DND-41 (cell line): ENCODE results near the gene KRT9.
"Not testable (repeated sequence)": the region's sequence is repeated elsewhere in the genome, so short reads cannot be mapped to it uniquely, and the experiment has no call there.

ENCODE experiments used
- ATAC-seq: fragments of 200-7000 bp; cut with Tn5 transposase; 3 replicates; pipeline ENCODE4 v1.9.1; 2021; ENCODE audit warnings: low read depth; ENCODE audit not compliant: insufficient read depth
- DNase-seq: peaks from one replicate; pipeline ENCODE4 v3.0.0-alpha.2; 2020
- H2AFZ ChIP-seq: 2 replicates; pipeline ENCODE4 v1.6.0; 2012; ENCODE audit warnings: low read depth, low read length
- H3K27ac ChIP-seq: 2 replicates; pipeline ENCODE4 v1.5.1; 2012; ENCODE audit warnings: low read length, inconsistent platforms
- H3K27me3 ChIP-seq: fragments of 200-600 bp; sonication (generic); 2 replicates; pipeline ENCODE4 v1.6.0; 2012; ENCODE audit warnings: low read length, mild to moderate bottlenecking, inconsistent platforms; ENCODE audit not compliant: insufficient read depth, poor library complexity
- H3K36me3 ChIP-seq: 2 replicates; pipeline ENCODE4 v1.5.1; 2012; ENCODE audit warnings: low read length, inconsistent platforms; ENCODE audit not compliant: insufficient read depth
- H3K4me1 ChIP-seq: 2 replicates; pipeline ENCODE4 v1.5.1; 2012; ENCODE audit warnings: mild to moderate bottlenecking, low read length; ENCODE audit not compliant: insufficient read depth
- H3K4me2 ChIP-seq: 2 replicates; pipeline ENCODE4 v1.6.0; 2012; ENCODE audit warnings: mild to moderate bottlenecking, moderate library complexity, low read length, inconsistent platforms; ENCODE audit not compliant: insufficient read depth
- H3K4me3 ChIP-seq, 2 experiments: fragments of 200-600 bp in 1 of 2; shearing (Covaris generic) in 1 of 2; 2 replicates each; pipeline ENCODE4 v1.5.1; 2012 to 2016; ENCODE audit warnings: inconsistent platforms in 2 of 2, low read length in 2 of 2, mild to moderate bottlenecking in 2 of 2, low read depth in 1 of 2, moderate library complexity in 1 of 2
- H3K79me2 ChIP-seq: 2 replicates; pipeline ENCODE4 v1.6.0; 2012; ENCODE audit warnings: low read length, inconsistent platforms; ENCODE audit not compliant: insufficient read depth
- H3K9ac ChIP-seq: 2 replicates; pipeline ENCODE4 v1.6.0; 2012; ENCODE audit warnings: low read depth, mild to moderate bottlenecking, inconsistent platforms, low read length, moderate library complexity
- H3K9me3 ChIP-seq: 2 replicates; pipeline ENCODE4 v1.5.1; 2012; ENCODE audit warnings: low read length, moderate library complexity, mild to moderate bottlenecking, inconsistent platforms; ENCODE audit not compliant: insufficient read depth, severe bottlenecking
- H4K20me1 ChIP-seq: 2 replicates; pipeline ENCODE4 v1.6.0; 2012; ENCODE audit warnings: low read length; ENCODE audit not compliant: insufficient read depth
- EZH2 ChIP-seq: IDR thresholded peaks from 3 replicates; pipeline ENCODE4 v1.6.1; 2012; ENCODE audit warnings: borderline replicate concordance, low read depth, mild to moderate bottlenecking, moderate library complexity, low read length, inconsistent platforms; ENCODE audit not compliant: severe bottlenecking
- TF ChIP-seq, protein P1 (sequence below): IDR thresholded peaks from 2 replicates; pipeline ENCODE4 v1.5.1; 2012; ENCODE audit warnings: borderline replicate concordance, low read length, moderate library complexity, mild to moderate bottlenecking; ENCODE audit not compliant: poor library complexity, severe bottlenecking; ENCODE audit errors: extremely low read depth

Gene KRT9

DNA sequence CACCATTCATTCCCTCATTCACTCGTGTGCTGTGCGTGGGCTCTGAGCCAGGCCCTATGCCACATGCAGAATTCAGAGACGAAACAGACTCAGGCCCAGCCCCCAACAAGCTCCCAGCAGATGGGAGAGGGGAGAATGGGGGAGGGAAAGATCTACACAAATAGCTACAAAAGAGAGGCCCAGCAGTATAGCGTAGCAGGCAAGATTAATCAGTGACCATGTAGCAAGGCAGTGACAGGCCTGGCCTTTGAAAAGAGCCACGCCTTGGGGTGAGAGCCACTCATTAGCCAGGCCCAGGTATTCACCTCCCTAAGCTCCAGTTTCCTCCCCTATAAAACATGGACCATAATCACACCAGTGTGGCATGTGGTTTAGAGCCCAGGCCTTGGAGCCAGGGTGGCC is 27.4 kb downstream of the KRT9 start:
- no peak overlapping the region for H3K9ac ChIP-seq
- H3K4me1 ChIP-seq = peaks cover 3% of the 10 kb centered on the region; the same call in 1 of the 2 replicates
- DNase-seq (no peak), ATAC-seq (no peak)
- no peak for TF ChIP-seq EZH2
- TF ChIP-seq, protein P1, sequence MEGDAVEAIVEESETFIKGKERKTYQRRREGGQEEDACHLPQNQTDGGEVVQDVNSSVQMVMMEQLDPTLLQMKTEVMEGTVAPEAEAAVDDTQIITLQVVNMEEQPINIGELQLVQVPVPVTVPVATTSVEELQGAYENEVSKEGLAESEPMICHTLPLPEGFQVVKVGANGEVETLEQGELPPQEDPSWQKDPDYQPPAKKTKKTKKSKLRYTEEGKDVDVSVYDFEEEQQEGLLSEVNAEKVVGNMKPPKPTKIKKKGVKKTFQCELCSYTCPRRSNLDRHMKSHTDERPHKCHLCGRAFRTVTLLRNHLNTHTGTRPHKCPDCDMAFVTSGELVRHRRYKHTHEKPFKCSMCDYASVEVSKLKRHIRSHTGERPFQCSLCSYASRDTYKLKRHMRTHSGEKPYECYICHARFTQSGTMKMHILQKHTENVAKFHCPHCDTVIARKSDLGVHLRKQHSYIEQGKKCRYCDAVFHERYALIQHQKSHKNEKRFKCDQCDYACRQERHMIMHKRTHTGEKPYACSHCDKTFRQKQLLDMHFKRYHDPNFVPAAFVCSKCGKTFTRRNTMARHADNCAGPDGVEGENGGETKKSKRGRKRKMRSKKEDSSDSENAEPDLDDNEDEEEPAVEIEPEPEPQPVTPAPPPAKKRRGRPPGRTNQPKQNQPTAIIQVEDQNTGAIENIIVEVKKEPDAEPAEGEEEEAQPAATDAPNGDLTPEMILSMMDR = no peak
- no peak overlapping the region for H3K4me2 ChIP-seq
- H3K27ac ChIP-seq = no peak overlapping the region
- H4K20me1 ChIP-seq = no peaks in the 10 kb centered on the region; the same call in 1 of the 2 replicates
- peaks cover 6% of the 10 kb centered on the region for H3K27me3 ChIP-seq
- no peaks in the 10 kb centered on the region for H3K9me3 ChIP-seq
- no peaks in the 10 kb centered on the region for H3K36me3 ChIP-seq
- no peaks in the 10 kb centered on the region for H3K79me2 ChIP-seq
- no peak overlapping the region for H2AFZ ChIP-seq
- no peak overlapping the region for H3K4me3 ChIP-seq

DNA sequence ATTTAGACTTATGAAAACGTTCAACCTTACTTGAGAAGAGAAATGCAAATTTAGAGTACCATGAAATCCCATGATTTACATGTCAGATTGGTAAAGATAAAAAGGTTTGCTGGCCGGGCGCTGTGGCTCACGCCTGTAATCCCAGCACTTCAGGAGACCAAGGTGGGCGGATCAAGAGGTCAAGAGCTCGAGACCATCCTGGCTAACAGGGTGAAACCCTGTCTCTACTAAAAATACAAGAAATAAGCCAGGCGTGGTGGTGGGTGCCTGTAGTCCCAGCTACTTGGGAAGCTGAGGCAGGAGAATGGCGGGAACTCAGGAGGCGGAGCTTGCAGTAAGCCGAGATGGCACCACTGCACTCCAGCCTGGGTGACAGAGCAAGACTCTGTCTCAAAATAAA is 29.1 kb downstream of the KRT9 start:
- not testable (repeated sequence) for H4K20me1 ChIP-seq, H3K27ac ChIP-seq, H3K4me2 ChIP-seq, H3K4me1 ChIP-seq, H3K4me3 ChIP-seq, ATAC-seq, H3K9me3 ChIP-seq, H3K9ac ChIP-seq, H2AFZ ChIP-seq, H3K27me3 ChIP-seq, H3K79me2 ChIP-seq, DNase-seq, H3K36me3 ChIP-seq

DNA sequence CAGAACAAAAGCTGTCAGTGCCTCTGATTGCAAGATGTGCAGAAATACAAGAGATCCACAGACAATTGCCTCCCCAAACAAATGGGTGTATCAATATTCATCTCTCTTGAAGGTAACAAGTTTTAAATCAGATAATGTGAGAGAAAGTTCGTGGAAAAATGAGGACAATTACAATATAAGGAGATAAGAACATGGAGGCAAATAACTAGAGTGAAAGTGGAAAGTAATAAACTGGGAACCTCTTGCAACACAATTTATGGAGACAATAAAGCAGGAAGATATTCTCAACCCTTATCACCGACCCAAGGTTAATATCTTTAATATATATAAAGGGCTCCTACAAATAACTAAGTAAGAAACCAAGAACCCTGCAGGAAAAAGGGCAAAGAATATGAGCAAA is 29.5 kb downstream of the KRT9 start:
- Histone ChIP-seq H3K4me3 (no peak overlapping the region), H3K4me2 (no peak overlapping the region), H3K27ac (no peak overlapping the region), H3K9ac (no peak overlapping the region), H3K36me3 (no peaks in the 10 kb centered on the region), H2AFZ (no peak overlapping the region), H3K79me2 (no peaks in the 10 kb centered on the region), H3K4me1 (no peaks in the 10 kb centered on the region), H3K27me3 (peaks cover 6% of the 10 kb centered on the region), H4K20me1 (no peaks in the 10 kb centered on the region; the same call in 1 of the 2 replicates), H3K9me3 (no peaks in the 10 kb centered on the region)
- DNase-seq (no peak), ATAC-seq (no peak)
- TF ChIP-seq, protein P1 = no peak
- no peak for TF ChIP-seq EZH2

DNA sequence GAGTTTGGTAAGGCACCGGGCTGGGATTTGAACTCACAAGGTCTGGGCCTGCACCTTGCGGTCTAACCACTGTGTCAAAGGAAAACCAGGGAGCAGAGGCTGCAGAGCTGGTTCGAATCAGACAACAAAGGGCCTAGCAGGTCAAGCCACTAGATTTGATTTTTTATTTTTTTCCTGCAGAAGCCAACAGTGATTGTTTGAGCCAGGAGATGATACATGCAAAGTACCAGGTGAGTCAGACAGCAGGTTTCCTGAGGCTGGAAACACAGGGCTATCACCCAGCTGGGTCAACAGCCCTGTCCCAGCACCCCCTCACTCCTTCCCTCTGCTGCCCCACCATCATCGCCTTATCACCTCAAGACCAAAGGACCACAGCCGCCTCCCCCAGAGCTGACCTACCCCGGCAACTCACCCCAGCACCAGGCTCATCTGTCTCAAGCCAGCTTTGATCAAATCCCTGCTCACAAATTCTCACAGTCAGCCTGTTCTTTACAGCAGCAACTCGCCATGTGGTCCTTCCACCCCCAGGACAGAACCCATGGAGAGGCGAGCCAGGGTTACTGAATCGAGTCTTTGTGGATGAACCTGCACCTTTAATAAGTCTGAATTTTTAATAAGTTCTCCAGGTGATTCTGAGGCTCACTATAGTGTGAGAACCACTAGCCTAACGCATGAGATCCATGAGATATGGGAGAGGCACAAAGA is 30.8 kb downstream of the KRT9 start:
- no peaks in the 10 kb centered on the region for H4K20me1 ChIP-seq
- no peak overlapping the region for H3K4me2 ChIP-seq
- H3K27ac ChIP-seq = no peak overlapping the region
- H3K4me3 ChIP-seq = no peak overlapping the region
- H3K79me2 ChIP-seq = no peaks in the 10 kb centered on the region
- TF ChIP-seq, protein P1 = no peak
- no peak for TF ChIP-seq EZH2
- no peak overlapping the region for H3K9ac ChIP-seq
- no peaks in the 10 kb centered on the region for H3K9me3 ChIP-seq
- H2AFZ ChIP-seq = no peak overlapping the region
- ATAC-seq (no peak), DNase-seq (no peak)
- H3K27me3 ChIP-seq = peaks cover 11% of the 10 kb centered on the region
- no peaks in the 10 kb centered on the region for H3K36me3 ChIP-seq
- H3K4me1 ChIP-seq = no peaks in the 10 kb centered on the region
